ENCODE measurements around the gene PCK2.

DNA sequence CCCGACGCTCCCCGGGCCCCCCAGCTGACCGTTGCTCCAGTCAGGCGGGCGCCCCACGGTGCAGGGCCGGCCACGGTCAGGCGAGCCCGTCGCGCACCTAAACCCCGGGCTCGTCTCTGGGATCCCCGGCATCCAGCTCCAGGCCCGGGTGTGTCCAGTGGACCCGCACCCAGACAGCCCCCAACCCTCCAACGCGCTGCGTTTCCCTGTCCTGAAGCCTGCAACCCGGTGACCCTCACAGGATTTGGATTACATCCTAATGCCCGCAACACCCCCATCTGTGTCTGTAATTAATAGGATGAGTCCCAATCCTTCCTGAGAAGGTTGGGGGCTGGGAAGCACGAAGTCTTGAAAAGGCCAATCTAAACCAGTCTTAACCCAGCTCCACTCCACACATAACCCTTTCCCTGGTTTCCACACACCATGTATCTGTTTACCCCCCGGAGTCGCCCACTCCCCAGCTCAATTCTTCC, 12.3 kb upstream of the PCK2 start:
- TF ChIP-seq, protein P1, sequence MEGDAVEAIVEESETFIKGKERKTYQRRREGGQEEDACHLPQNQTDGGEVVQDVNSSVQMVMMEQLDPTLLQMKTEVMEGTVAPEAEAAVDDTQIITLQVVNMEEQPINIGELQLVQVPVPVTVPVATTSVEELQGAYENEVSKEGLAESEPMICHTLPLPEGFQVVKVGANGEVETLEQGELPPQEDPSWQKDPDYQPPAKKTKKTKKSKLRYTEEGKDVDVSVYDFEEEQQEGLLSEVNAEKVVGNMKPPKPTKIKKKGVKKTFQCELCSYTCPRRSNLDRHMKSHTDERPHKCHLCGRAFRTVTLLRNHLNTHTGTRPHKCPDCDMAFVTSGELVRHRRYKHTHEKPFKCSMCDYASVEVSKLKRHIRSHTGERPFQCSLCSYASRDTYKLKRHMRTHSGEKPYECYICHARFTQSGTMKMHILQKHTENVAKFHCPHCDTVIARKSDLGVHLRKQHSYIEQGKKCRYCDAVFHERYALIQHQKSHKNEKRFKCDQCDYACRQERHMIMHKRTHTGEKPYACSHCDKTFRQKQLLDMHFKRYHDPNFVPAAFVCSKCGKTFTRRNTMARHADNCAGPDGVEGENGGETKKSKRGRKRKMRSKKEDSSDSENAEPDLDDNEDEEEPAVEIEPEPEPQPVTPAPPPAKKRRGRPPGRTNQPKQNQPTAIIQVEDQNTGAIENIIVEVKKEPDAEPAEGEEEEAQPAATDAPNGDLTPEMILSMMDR (IDR thresholded peaks at IDR 0.05), result no peak
- no peak for TF ChIP-seq POLR2A (IDR thresholded peaks at IDR 0.05; ENCODE audit: low read depth)
- TF ChIP-seq POLR2AphosphoS5 (IDR thresholded peaks at IDR 0.05), result no peak
